ENCODE results near the gene RNF187.

DNA sequence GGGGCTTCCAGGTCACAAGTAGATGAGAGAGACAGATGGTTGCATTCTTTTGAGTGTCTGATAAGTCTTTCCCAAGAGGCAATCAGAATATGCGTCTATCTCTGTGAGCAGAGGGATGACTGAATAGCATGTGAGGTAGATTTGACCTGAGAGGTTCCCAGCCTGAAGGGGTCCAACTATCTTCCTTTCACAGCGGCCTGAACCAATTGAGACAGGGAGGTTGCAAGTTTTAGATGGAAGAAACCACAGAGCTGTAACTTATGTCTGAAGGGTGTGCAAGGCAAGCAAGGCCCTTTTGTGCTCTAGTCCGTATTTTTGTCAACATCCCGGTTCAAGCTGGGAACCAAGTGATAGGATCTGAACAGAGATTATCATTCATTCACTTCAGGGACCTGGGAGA is 9.9 kb upstream of the RNF187 start:
- TF ChIP-seq NR2C2 (CRISPR knock-in tag; IDR thresholded peaks at IDR 0.05; ENCODE audit: borderline replicate concordance) (no peak), ZSCAN21 (CRISPR knock-in tag; IDR thresholded peaks at IDR 0.05; ENCODE audit: borderline replicate concordance) (no peak), MIXL1 (CRISPR knock-in tag; IDR thresholded peaks at IDR 0.05) (no peak)
- TF ChIP-seq, protein P1, sequence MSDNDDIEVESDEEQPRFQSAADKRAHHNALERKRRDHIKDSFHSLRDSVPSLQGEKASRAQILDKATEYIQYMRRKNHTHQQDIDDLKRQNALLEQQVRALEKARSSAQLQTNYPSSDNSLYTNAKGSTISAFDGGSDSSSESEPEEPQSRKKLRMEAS (IDR thresholded peaks at IDR 0.05), result no peak
- TF ChIP-seq, protein P2, sequence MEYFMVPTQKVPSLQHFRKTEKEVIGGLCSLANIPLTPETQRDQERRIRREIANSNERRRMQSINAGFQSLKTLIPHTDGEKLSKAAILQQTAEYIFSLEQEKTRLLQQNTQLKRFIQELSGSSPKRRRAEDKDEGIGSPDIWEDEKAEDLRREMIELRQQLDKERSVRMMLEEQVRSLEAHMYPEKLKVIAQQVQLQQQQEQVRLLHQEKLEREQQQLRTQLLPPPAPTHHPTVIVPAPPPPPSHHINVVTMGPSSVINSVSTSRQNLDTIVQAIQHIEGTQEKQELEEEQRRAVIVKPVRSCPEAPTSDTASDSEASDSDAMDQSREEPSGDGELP (IDR thresholded peaks at IDR 0.05; ENCODE audit: borderline replicate concordance, low read depth), result no peak
